Muscle of back (tissue), 11 donors: ENCODE data around the gene NOS3. TPM values are rescaled to one million over a fixed set of nuclear protein-coding genes. Genes with fewer than 3 reads are reported as not detected.

Experiments used
- DNase-seq, 3 donors: peaks; one replicate each; pipeline versions ENCODE4 v3.0.0 to v3.0.0-alpha.2; 2013
- polyA plus RNA-seq, 10 donors: library from polyadenylated mRNA; unstranded; fragments of 120-200 nt; gene quantifications; one replicate each; pipeline ENCODE4 v1.2.1, GENCODE V29; 2013; ENCODE audit not compliant: insufficient read length in 10 of 10

The NOS3 gene
- polyA plus RNA-seq, 10 donors: 4.1 to 9.4 (median 6.6) TPM

DNA sequence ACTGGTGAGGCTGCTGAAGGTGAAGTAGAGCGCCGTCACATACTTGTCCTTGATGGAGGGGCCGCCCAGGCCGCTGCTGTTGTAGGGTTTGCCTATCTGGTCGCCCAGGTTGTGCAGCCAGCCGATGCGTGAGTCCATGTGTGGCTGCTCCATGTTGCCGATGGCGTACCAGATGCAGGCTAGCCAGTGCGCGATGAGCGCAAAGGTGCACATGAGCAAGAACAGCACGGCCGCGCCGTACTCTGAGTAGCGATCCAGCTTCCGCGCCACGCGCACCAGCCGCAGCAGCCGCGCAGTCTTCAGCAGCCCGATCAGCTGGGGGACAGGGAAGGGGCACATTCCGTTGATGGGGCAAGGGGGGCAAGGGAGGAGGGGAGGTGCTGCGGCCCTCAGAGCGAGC, 39.3 kb upstream of the NOS3 start:
- DNase-seq: no peak

DNA sequence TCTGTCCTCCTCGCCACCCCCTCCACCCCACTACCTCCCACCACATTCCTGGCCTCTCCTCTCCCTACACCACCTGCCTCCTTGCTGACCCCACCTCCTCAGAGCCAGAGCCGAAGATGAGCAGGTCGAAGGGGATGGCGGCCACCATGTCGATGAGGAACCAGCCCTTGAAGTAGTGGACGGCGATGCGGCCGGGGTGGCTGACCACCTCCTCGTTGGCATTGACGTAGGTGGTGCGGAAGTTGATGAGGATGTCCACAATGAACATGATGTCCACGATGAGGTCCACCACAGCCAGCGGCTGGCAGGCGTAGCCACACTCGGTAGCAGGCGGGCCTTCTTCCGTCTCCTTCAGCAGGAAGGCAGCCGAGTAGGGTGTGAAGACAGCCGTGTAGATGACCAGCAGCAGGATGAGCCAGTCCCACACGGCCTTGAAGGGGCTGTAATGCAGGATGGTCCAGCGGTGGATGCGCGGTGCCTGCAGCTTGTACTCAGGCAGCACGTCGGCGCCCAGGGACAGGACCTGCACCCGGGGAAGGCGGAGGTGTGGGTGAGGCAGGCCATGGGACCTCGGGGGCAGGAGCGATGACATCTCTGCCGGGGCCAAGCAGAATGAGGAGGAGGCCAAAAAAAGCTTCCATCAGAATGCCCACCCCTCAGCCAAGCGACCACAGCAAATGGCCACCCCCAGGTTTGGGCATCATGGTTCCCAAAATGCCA, 38.3 kb upstream of the NOS3 start:
- no peak for DNase-seq

DNA sequence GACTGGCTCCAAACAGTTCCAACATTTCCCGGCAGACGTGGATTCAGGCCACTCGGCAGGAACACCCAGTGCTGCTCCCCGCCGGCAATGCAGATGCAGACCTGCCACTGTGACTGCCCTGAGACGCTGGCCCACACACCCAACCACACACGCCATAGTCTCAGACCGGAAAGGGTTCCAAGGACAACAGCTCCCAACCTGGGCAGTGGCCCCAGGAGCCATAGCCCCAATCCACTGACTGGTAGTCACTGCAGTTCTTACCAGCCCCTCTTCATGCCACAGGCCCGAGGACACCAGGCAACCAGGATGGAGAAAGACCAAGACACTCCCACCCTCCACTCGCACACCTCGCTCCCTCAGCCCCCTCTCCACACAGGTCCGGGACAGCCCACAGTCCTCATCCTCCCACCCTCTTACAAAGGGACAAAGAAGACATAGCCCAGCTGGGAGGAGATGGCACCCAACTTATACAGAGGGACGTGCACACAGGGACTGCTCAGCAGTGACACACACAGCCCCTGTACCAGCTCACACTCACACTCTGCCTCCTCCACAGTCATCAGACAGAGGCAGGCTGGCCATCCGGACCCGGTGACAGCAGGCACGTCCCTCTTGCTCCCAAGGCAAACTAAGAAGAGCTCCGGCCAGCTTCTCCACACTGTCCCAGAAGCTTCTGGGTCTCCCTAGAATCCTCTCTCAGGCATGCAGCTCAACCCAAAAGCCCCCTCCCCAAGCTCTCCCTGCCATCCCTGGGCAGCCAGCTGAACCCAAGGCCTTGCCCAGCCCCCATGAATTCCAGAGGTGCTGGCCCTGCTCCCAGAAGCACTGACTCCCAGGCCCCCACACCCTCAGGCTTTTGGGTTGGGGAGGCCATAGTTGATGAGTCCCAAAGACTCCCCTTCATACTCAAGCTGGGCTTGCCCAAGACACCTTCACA, 37.5 kb upstream of the NOS3 start:
- DNase-seq: no peak

DNA sequence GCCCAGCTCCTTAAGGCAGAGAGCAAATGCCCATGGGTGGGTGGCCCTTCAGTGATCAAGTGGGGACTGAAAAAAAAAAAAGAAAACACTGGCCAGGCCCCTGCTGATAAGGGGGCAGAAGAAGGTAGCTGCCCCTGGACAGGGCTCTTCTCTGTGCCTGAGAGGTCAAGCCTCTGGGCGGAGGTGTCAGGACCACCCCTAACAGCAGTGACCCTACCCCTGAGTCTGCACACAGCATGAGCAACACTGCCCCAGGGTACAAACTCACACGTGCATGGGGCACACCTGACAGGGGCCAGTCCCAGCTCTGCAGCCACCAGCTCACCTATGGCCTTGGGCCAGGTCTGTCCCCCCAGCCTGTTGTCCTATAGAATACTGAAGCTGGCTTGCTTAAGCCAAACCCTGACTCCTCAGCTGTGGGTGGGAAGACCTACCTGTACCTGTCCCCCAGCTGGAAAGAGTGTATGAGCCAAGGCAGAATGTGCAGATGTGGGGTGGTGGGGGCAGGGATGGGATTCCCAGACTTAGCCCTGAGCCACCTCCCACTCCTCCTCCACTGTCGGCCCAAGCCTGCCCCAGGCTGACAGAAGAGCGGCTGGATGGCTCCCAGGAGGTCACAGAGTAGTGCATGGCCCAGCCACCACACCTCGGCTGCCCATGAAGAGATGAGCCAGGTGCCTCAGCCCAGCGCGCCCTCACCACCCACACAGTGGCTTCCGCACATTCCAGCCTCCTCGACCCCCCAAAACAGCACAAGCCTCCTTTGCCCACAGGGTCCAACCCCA, 36.4 kb upstream of the NOS3 start:
- DNase-seq: no peak

- no peak for DNase-seq
Observed at GRCh38 chr7:150954986-150955518, 35.8 kb upstream of the NOS3 start.

DNA sequence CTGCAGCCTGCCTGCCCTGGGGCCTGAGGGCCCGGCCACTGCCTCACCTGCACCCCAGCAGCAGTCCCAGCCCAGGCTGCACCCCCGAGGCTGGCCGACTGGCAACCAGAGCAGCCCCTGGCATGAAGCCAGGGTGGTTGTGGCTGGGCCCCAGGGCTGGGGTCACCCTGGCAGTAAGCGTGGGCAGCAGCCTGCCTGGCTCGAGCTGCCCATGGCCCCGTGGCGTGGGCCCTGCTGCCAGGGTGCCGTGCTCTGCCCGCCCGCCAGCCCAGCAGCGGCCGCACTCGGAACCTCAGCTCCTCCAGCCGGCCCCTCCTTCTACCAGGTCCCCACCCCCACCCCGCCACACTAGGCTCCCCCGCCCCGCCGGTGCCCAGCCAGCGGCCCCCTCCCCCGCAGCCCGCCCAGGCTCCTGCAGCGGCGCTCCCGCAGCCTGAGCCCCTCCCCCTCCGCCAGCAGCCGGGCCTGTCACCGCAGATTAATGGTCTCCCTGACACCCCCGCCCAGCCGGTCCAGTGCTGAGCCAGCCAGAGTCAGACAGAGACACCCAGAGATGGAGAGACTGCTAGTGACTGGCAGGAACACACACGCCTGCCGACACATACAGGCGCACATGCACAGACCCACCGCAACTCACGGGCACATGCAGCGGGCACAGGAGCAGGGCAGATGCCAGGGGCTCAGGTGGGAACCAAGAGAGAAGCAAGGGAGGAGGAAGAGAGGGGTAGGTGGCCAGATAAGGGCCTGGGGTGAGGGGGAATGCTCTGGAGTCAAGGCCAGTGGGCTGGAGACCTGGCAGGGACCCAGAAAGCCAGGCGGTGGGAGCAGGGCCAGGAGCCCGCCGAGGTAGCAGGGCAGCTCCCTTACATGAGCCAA, 35.1 kb upstream of the NOS3 start:
- peak in 2 of 3 donors; percentile 62 to 76 for DNase-seq

- DNase-seq: no peak
Observed at GRCh38 chr7:150956395-150957132, 34.3 kb upstream of the NOS3 start.

GRCh38 chr7:150957133-150958020, 33.4 kb upstream of the NOS3 start:
- no peak for DNase-seq

DNA sequence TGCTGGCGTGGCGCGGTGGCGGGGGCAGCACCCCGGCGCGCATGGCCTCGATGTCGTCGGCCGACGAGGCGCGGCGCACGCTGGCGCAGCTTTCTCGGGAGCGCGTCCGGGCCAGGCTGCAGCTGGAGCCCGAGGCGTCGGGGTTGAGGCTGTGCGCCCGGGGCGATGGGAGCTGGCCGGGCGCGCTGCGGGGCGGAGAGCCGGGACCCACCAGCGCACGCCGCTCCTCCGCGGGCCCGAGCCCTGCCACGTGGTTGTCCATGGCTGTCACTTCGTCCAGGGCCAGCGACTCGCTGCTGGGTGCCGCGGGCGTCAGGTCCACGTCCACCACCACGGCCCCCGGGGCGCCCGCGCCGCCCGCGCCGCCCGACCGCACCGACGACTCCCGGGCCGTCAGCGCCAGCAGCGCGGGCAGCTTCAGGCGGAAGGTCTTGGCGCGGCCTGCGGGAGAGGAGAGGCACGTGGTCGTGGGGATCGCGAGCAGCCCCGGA, 32.7 kb upstream of the NOS3 start:
- DNase-seq: no peak

DNA sequence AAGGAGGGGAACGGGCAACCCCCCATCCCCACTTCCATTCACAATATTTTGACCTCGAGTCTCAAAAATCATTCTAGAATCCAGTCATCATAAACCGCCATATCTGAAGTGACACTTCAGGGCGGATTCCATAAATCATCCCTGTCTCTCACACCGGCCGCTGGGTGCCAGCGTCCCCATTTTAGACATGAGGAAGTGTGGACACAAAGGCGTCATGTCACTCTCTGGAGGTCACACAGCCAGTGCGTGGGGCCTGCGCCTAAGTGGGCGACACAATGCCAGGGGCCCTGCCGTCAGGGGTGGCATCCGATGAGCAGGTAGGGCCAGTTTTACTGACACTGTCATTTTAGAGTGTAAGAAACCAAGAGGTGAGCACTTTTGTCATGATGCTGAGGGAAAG, 32.2 kb upstream of the NOS3 start:
- DNase-seq: no peak

DNA sequence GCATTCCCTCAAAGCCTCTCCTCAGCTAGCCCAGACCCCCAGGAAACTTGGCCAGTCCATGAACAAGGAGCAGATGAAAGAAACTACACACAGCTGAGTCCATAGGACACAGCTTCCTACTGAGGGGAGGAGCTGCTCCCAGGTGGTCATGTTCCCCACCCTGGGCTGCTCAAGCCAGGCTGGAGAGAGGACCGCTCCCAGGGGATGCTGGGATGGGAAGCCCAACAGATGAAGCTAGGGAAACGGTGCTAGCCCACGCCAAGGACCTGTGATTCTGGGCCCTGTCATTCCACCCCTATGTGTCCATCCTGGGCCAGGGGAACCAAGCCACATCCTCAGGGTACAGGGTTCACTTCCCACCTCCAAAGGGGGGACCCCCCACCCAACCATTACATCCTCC, 31.7 kb upstream of the NOS3 start:
- no peak for DNase-seq

DNA sequence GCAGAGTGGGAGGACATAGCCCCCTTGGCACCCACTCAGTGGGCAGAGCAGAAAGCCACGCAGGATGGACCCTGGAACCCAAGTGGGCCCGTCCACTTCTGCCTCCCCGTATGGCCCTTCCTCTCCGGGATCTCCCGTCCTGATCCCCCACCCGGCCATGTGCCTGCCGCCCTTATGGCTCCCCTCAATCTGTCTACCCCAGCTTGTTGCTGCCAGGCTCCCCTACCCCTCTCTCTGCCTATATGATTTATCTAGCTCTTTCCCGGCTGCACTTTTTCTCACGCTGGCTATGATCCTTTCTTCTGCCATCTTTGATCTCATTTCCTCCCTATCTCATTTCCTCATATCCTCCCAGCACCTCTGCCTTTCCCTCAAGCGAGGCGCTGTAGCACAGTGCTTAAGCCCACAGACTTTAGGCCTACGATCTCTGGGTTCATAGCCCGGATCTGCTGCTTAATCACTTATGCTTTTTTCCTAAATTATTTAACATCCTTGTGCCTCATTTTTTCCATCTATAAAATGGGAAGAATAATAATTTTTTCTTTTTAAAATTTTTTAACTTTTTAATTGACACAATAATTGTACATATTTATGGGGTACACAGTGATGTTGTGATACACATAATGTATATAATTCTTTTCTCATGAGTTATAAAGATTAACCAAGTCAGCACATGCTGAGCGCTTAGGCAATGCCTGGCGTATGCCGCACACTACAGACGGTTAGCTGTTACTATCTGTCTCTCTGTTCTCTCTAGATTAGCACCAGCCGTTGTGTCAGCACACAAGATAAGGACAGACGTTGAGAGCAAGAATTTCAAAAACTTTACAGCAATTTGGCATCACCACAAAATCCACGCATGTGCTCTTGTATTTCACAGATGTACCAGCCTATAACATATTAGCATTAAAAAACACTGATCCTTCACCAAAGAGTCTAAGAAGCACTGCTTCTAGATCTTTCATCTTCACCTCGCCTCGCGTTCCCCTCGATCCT, 30.8 kb upstream of the NOS3 start:
- no peak for DNase-seq

GRCh38 chr7:150961510-150962289, 29.1 kb upstream of the NOS3 start:
- DNase-seq: no peak

- peak in 1 of 3 donors; percentile 55 for DNase-seq
Observed at GRCh38 chr7:150962290-150962552, 28.6 kb upstream of the NOS3 start.

GRCh38 chr7:150962553-150963399, 28.0 kb upstream of the NOS3 start:
- DNase-seq: peak in 1 of 3 donors; percentile 78
